ENCODE data around the gene SEMA4D.

DNA sequence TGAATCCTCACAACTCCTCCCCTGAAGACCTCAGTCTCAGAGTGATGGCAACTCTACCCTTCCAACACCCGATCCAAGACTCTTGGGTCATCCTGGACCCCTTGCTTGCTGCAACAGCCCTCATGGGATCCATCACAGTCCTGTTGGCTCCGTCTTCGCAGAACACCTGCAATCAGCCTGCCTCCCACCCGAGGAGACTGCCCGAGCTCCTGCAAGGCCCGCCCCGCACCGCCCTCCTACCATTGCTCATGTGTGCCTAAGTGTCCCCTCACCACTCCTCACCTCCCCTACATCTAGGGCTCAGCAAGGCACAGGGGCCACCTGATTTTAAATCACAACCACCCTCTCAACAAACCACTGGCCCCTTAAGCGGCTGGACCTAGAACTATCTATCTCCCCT, 5.3 kb downstream of the SEMA4D start:
- TF ChIP-seq SMC3 (conservative IDR thresholded peaks at IDR 0.05; ENCODE audit: poor library complexity) = no peak
- no peak for TF ChIP-seq TAF1 (IDR thresholded peaks at IDR 0.05; ENCODE audit: low read depth)
- TF ChIP-seq, protein P1, sequence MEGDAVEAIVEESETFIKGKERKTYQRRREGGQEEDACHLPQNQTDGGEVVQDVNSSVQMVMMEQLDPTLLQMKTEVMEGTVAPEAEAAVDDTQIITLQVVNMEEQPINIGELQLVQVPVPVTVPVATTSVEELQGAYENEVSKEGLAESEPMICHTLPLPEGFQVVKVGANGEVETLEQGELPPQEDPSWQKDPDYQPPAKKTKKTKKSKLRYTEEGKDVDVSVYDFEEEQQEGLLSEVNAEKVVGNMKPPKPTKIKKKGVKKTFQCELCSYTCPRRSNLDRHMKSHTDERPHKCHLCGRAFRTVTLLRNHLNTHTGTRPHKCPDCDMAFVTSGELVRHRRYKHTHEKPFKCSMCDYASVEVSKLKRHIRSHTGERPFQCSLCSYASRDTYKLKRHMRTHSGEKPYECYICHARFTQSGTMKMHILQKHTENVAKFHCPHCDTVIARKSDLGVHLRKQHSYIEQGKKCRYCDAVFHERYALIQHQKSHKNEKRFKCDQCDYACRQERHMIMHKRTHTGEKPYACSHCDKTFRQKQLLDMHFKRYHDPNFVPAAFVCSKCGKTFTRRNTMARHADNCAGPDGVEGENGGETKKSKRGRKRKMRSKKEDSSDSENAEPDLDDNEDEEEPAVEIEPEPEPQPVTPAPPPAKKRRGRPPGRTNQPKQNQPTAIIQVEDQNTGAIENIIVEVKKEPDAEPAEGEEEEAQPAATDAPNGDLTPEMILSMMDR (IDR thresholded peaks at IDR 0.05; ENCODE audit: poor library complexity, severe bottlenecking) = no peak
- no peak for TF ChIP-seq RAD21 (conservative IDR thresholded peaks at IDR 0.05)
- no peak for TF ChIP-seq EP300 (conservative IDR thresholded peaks at IDR 0.05; ENCODE audit: poor library complexity, severe bottlenecking)
- no peak for TF ChIP-seq POLR2AphosphoS5 (IDR thresholded peaks at IDR 0.05)
- TF ChIP-seq, protein P2, sequence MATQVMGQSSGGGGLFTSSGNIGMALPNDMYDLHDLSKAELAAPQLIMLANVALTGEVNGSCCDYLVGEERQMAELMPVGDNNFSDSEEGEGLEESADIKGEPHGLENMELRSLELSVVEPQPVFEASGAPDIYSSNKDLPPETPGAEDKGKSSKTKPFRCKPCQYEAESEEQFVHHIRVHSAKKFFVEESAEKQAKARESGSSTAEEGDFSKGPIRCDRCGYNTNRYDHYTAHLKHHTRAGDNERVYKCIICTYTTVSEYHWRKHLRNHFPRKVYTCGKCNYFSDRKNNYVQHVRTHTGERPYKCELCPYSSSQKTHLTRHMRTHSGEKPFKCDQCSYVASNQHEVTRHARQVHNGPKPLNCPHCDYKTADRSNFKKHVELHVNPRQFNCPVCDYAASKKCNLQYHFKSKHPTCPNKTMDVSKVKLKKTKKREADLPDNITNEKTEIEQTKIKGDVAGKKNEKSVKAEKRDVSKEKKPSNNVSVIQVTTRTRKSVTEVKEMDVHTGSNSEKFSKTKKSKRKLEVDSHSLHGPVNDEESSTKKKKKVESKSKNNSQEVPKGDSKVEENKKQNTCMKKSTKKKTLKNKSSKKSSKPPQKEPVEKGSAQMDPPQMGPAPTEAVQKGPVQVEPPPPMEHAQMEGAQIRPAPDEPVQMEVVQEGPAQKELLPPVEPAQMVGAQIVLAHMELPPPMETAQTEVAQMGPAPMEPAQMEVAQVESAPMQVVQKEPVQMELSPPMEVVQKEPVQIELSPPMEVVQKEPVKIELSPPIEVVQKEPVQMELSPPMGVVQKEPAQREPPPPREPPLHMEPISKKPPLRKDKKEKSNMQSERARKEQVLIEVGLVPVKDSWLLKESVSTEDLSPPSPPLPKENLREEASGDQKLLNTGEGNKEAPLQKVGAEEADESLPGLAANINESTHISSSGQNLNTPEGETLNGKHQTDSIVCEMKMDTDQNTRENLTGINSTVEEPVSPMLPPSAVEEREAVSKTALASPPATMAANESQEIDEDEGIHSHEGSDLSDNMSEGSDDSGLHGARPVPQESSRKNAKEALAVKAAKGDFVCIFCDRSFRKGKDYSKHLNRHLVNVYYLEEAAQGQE (IDR thresholded peaks at IDR 0.05; ENCODE audit: borderline replicate concordance) = no peak
- TF ChIP-seq EZH2 (IDR thresholded peaks at IDR 0.05; ENCODE audit: borderline replicate concordance, insufficient read depth, low read length, poor library complexity, severe bottlenecking) = no peak
